H9 (cell line): Measurements from ENCODE around the gene LRRC39. TPM values are rescaled to one million over a fixed set of nuclear protein-coding genes. Genes with fewer than 3 reads are reported as not detected.

Experiments used
- DNase-seq: peaks from one replicate; pipeline ENCODE4 v3.0.0-alpha.2; 2017
- H2AFZ ChIP-seq: one replicate; pipeline ENCODE4 v1.6.1; 2013; ENCODE audit warnings: mild to moderate bottlenecking, low read length, control low read depth, moderate library complexity
- H2AK5ac ChIP-seq: 2 replicates; pipeline ENCODE4 v1.6.1; 2013; ENCODE audit warnings: low read length, control low read depth, mixed read lengths; ENCODE audit not compliant: insufficient read length
- H2BK120ac ChIP-seq: one replicate; pipeline ENCODE4 v1.6.1; 2013; ENCODE audit warnings: low read depth, mild to moderate bottlenecking, low read length, control low read depth, inconsistent platforms; ENCODE audit not compliant: poor library complexity, severe bottlenecking
- H2BK12ac ChIP-seq: 2 replicates; pipeline ENCODE4 v1.6.1; 2013; ENCODE audit warnings: low read length, control low read depth, mixed read lengths, low read depth; ENCODE audit not compliant: insufficient read length
- H2BK15ac ChIP-seq: 2 replicates; pipeline ENCODE4 v1.6.1; 2013; ENCODE audit warnings: low read depth, low read length, control low read depth
- H2BK20ac ChIP-seq: one replicate; pipeline ENCODE4 v1.6.1; 2013; ENCODE audit warnings: low read depth, mild to moderate bottlenecking, low read length, control low read depth, inconsistent platforms; ENCODE audit not compliant: poor library complexity, severe bottlenecking
- H2BK5ac ChIP-seq: 2 replicates; pipeline ENCODE4 v1.6.1; 2013; ENCODE audit warnings: low read length, control low read depth, mixed read lengths; ENCODE audit not compliant: insufficient read length
- H3K14ac ChIP-seq: 2 replicates; pipeline ENCODE4 v1.6.1; 2013; ENCODE audit warnings: low read length, control low read depth; ENCODE audit not compliant: insufficient read depth
- H3K18ac ChIP-seq: 2 replicates; pipeline ENCODE4 v1.6.1; 2013; ENCODE audit warnings: low read depth, mild to moderate bottlenecking, mixed read lengths, low read length, control low read depth; ENCODE audit not compliant: insufficient read length
- H3K23ac ChIP-seq: 2 replicates; pipeline ENCODE4 v1.6.1; 2013; ENCODE audit warnings: low read length, control low read depth, mixed read lengths, low read depth; ENCODE audit not compliant: insufficient read length
- H3K23me2 ChIP-seq: 2 replicates; pipeline ENCODE4 v1.6.1; 2013; ENCODE audit warnings: low read depth, mild to moderate bottlenecking, mixed read lengths, low read length, control low read depth; ENCODE audit not compliant: insufficient read length, poor library complexity, severe bottlenecking
- H3K27ac ChIP-seq: 2 replicates; pipeline ENCODE4 v1.5.1; 2013; ENCODE audit warnings: low read length, control low read depth, mixed read lengths, low read depth; ENCODE audit not compliant: insufficient read length
- H3K27me3 ChIP-seq: 2 replicates; pipeline ENCODE4 v1.6.1; 2013; ENCODE audit warnings: low read length, control low read depth, inconsistent platforms; ENCODE audit not compliant: insufficient read depth
- H3K4ac ChIP-seq: 2 replicates; pipeline ENCODE4 v1.6.1; 2013; ENCODE audit warnings: low read depth, mild to moderate bottlenecking, control low read depth, inconsistent platforms, low read length, moderate library complexity
- H3K4me1 ChIP-seq: 2 replicates; pipeline ENCODE4 v1.6.1; 2013; ENCODE audit warnings: low read length, control low read depth, inconsistent platforms; ENCODE audit not compliant: insufficient read depth
- H3K4me2 ChIP-seq: 2 replicates; pipeline ENCODE4 v1.6.1; 2013; ENCODE audit warnings: low read length, control low read depth, mixed read lengths; ENCODE audit not compliant: insufficient read length, insufficient read depth
- H3K56ac ChIP-seq: 2 replicates; pipeline ENCODE4 v1.6.1; 2013; ENCODE audit warnings: low read depth, mild to moderate bottlenecking, mixed read lengths, low read length, control low read depth; ENCODE audit not compliant: insufficient read length
- H3K79me1 ChIP-seq: 2 replicates; pipeline ENCODE4 v1.6.1; 2013; ENCODE audit warnings: low read depth, mild to moderate bottlenecking, moderate library complexity, low read length, control low read depth, inconsistent platforms; ENCODE audit not compliant: insufficient read depth, poor library complexity, severe bottlenecking
- H3K79me2 ChIP-seq: 2 replicates; pipeline ENCODE4 v1.6.1; 2013; ENCODE audit warnings: low read length, control low read depth, inconsistent platforms; ENCODE audit not compliant: insufficient read depth
- H3K9ac ChIP-seq: 2 replicates; pipeline ENCODE4 v1.6.1; 2013; ENCODE audit warnings: low read length, control low read depth, mixed read lengths; ENCODE audit not compliant: insufficient read length; ENCODE audit errors: extremely low read depth
- H3K9me3 ChIP-seq: one replicate; pipeline ENCODE4 v1.6.1; 2013; ENCODE audit warnings: low read depth, low read length, inconsistent platforms; ENCODE audit not compliant: control insufficient read depth
- H3T11ph ChIP-seq: one replicate; pipeline ENCODE4 v1.6.1; 2013; ENCODE audit warnings: mild to moderate bottlenecking, low read length, control low read depth, inconsistent platforms
- H4K20me1 ChIP-seq: one replicate; pipeline ENCODE4 v1.6.1; 2013; ENCODE audit not compliant: control insufficient read depth, insufficient read length, insufficient read depth
- H4K5ac ChIP-seq: 2 replicates; pipeline ENCODE4 v1.6.1; 2013; ENCODE audit warnings: low read depth, mild to moderate bottlenecking, mixed read lengths, low read length, control low read depth; ENCODE audit not compliant: insufficient read length
- H4K8ac ChIP-seq: replicated peaks from 2 replicates; pipeline ENCODE4 v1.6.1; 2013; ENCODE audit warnings: low read length, control low read depth, mixed read lengths, low read depth; ENCODE audit not compliant: insufficient read length
- H4K91ac ChIP-seq: 2 replicates; pipeline ENCODE4 v1.6.1; 2013; ENCODE audit warnings: low read depth, mild to moderate bottlenecking, moderate library complexity, mixed read lengths, low read length, control low read depth; ENCODE audit not compliant: insufficient read length
- H3K27ac Mint-ChIP-seq, 3 experiments: 2 replicates in 2 of 3; 3 replicates in 1 of 3; pipeline ENCODE4 v1.8.0; 2020 to 2021; ENCODE audit warnings: mixed read lengths in 3 of 3, mild to moderate bottlenecking in 1 of 3, moderate library complexity in 1 of 3
- H3K27me3 Mint-ChIP-seq: 2 replicates; pipeline ENCODE4 v1.8.0; 2021; ENCODE audit warnings: low read depth, mild to moderate bottlenecking, moderate library complexity, mixed read lengths
- H3K36me3 Mint-ChIP-seq, 3 experiments: 2 replicates in 2 of 3; 3 replicates in 1 of 3; pipeline ENCODE4 v1.8.0; 2020 to 2021; ENCODE audit warnings: low read depth in 3 of 3, mixed read lengths in 3 of 3; ENCODE audit not compliant: insufficient read depth in 1 of 3
- H3K4me1 Mint-ChIP-seq, 2 experiments: 2 replicates each; pipeline ENCODE4 v1.8.0; 2020; ENCODE audit warnings: mixed read lengths in 2 of 2
- H3K4me3 Mint-ChIP-seq, 2 experiments: 2 replicates in 1 of 2; 3 replicates in 1 of 2; pipeline ENCODE4 v1.8.0; 2020 to 2021; ENCODE audit warnings: mild to moderate bottlenecking in 2 of 2, mixed read lengths in 2 of 2, moderate library complexity in 1 of 2
- H3K9me3 Mint-ChIP-seq, 2 experiments: 2 replicates in 1 of 2; 3 replicates in 1 of 2; pipeline ENCODE4 v1.8.0; 2020; ENCODE audit warnings: mild to moderate bottlenecking in 2 of 2, mixed read lengths in 2 of 2, moderate library complexity in 1 of 2
- CTCF ChIP-seq: fragments of 200-600 bp; sonication (generic); conservative IDR thresholded peaks from 3 replicates; pipeline ENCODE4 v1.8.0; 2021; ENCODE audit warnings: antibody characterized with exemption, mild to moderate bottlenecking
- total RNA-seq: library from RNA; stranded (reverse); gene quantifications from 2 replicates; pipeline ENCODE4 v1.2.1, GENCODE V29; 2021

Gene LRRC39
- total RNA-seq, 1 experiment from 2014 or later: 0.37 TPM

- no peaks in the 10 kb centered on the region for H4K20me1 ChIP-seq
- no peak overlapping the region for H2BK20ac ChIP-seq
- H3T11ph ChIP-seq: no peak overlapping the region
- H2BK12ac ChIP-seq: no peak overlapping the region
- no peaks in the 10 kb centered on the region for H3K9me3 ChIP-seq
- H3K4me1 ChIP-seq: no peaks in the 10 kb centered on the region
- no peak overlapping the region for H4K5ac ChIP-seq
- H3K14ac ChIP-seq: no peak overlapping the region
- no peak overlapping the region for H2AK5ac ChIP-seq
- no peak overlapping the region for H2BK15ac ChIP-seq
- no peak overlapping the region for H3K4me2 ChIP-seq
- no peak overlapping the region for H3K56ac ChIP-seq
- no peaks in the 10 kb centered on the region for H3K27me3 ChIP-seq
- Mint-ChIP-seq H3K27ac (no peak overlapping the region), H3K36me3 (peaks cover 14 to 51% (median 49%) of the 10 kb centered on the region in 3 experiments; a peak in 6 of 7 replicates), H3K9me3 (no peaks in the 10 kb centered on the region; a peak in 1 of 5 replicates), H3K27me3 (no peaks in the 10 kb centered on the region), H3K4me3 (no peak overlapping the region), H3K4me1 (no peaks in the 10 kb centered on the region)
- H3K79me1 ChIP-seq: no peaks in the 10 kb centered on the region
- H3K23me2 ChIP-seq: no peaks in the 10 kb centered on the region
- no peak overlapping the region for H3K18ac ChIP-seq
- no peaks in the 10 kb centered on the region for H3K79me2 ChIP-seq
- H3K23ac ChIP-seq: no peak overlapping the region
- no peak overlapping the region for H3K27ac ChIP-seq
- no peak overlapping the region for H4K8ac ChIP-seq
- TF ChIP-seq CTCF: no peak
- no peak overlapping the region for H3K4ac ChIP-seq
- H4K91ac ChIP-seq: no peak overlapping the region
- H2BK5ac ChIP-seq: no peak overlapping the region
- no peak for DNase-seq
- no peak overlapping the region for H2BK120ac ChIP-seq
- no peak overlapping the region for H3K9ac ChIP-seq
- no peak overlapping the region for H2AFZ ChIP-seq
Measured at GRCh38 chr1:100109554-100110066, 68.4 kb downstream of the LRRC39 start.
